ENCODE results near the gene FRMD3.

FRMD3 gene

DNA sequence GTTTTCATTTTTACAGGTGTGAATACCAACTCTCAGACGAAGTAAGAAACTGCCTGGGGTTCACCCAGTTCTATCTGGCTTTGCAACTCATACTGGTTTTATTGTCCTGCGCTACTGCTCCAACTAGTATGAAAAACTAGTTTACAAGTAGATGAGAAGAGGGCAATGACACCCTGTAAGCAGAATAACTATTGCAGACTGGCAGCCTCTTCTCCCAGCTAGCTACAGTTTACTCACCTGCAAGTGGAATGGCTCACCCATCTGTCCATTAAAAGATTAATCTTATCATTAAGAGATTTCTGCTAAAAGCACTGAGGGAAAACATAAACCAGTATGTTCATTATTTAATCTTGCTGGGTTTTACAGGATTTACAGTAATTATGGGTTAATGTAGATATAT, 113.4 kb downstream of the FRMD3 start:
- DNase-seq, result no peak
- H3K9me3 Mint-ChIP-seq, result no peaks in the 10 kb centered on the region
- no peaks in the 10 kb centered on the region for H3K4me1 Mint-ChIP-seq (ENCODE audit: low read depth)
- H3K27me3 Mint-ChIP-seq, result no peaks in the 10 kb centered on the region
- no peak overlapping the region for H3K27ac Mint-ChIP-seq
- no peaks in the 10 kb centered on the region for H3K36me3 Mint-ChIP-seq (ENCODE audit: low read depth)
- H3K4me3 Mint-ChIP-seq, result no peak overlapping the region

DNA sequence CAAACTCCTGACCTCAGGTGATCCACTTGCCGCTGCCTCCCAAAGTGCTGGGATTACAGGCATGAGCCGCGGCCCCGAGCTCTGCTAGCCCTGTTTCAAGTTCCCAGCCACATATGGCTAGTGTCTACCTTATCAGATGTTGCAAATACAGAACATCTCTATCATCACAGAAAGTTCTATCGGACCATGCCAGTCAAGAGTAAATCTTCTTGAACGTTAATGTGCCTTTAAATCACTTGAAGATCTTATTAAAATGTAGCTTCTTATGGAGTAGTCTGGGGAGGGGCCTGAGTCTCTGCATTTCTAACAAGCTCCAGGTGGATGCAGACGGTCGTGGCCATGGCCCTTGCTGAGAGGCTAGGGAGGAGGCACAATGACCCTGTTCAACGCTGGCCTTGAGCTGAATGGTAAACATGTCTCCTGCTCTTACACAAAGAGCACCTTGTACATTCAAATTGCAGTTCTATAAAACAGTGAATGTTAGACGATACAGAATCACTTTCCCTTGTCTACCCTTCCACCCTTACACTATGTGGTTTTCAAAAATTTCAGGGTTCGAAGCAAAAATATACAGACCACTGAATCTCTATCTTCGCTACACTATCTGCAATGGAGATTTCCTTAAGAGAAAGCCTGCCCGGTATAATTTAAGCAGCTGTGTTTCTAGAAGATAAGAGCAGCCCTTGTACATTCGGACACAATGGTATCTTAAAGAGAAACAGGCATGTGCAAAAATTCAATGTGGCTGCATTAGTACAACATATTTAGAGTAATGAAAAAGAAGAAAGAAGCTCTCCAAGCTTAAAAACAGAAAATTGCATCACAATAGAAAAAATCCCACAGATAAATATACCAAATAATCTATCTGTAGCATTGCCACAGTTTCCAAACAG, 114.1 kb downstream of the FRMD3 start:
- H3K9me3 Mint-ChIP-seq, result no peaks in the 10 kb centered on the region
- H3K27ac Mint-ChIP-seq, result no peak overlapping the region
- H3K4me1 Mint-ChIP-seq (ENCODE audit: low read depth), result no peaks in the 10 kb centered on the region
- H3K27me3 Mint-ChIP-seq, result no peaks in the 10 kb centered on the region
- H3K4me3 Mint-ChIP-seq, result no peak overlapping the region
- DNase-seq, result no peak
- no peaks in the 10 kb centered on the region for H3K36me3 Mint-ChIP-seq (ENCODE audit: low read depth)

DNA sequence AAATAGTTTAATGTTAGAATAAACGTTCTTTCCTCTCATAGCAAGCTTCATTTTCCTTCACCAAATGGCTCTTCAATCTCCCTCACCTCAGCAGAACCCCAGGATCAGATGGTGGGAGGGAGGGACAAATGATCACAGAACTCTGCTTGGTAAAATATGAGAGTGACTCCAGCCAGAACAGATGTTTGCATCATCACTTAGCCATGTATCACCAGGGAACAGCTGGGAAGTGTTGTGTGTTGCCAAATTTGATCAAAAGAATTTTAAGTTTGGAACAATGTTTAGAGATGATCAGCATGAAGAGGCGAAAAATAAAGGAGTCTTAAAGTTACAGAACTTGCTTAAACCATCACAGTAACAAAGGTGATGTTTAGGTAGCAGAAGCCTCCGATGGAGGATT, 115.7 kb downstream of the FRMD3 start:
- no peaks in the 10 kb centered on the region for H3K4me1 Mint-ChIP-seq (ENCODE audit: low read depth)
- DNase-seq, result no peak

DNA sequence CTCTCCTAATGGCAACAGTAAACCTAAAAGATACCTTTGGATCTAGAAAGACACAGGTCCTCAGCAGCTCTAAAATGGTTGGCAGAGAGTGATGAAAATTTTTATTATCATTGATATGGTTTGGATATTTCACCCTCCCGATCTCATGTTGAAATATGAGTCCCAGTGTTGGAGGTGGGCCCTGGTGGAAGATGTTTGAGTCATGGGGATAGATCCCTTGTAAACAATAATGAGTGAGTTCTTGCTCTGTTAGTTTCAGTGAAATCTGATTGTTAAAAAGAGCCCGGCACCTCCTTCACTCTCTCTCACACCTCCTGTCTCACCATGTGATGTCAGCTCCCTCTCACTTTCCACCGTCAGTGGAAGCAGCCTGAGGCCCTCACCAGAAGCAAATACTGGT, 117.7 kb downstream of the FRMD3 start:
- no peaks in the 10 kb centered on the region for H3K27me3 Mint-ChIP-seq
- no peaks in the 10 kb centered on the region for H3K36me3 Mint-ChIP-seq (ENCODE audit: low read depth)
- no peak overlapping the region for H3K27ac Mint-ChIP-seq
- peaks cover 5% of the 10 kb centered on the region for H3K9me3 Mint-ChIP-seq
- DNase-seq, result no peak
- H3K4me1 Mint-ChIP-seq (ENCODE audit: low read depth), result no peaks in the 10 kb centered on the region
- no peak overlapping the region for H3K4me3 Mint-ChIP-seq

More for the DNA sequence above, 115.7 kb downstream of the FRMD3 start:
- Mint-ChIP-seq H3K27ac (no peak overlapping the region), H3K36me3 (ENCODE audit: low read depth) (no peaks in the 10 kb centered on the region), H3K9me3 (peaks cover 4% of the 10 kb centered on the region), H3K27me3 (no peaks in the 10 kb centered on the region), H3K4me3 (no peak overlapping the region)

DNA sequence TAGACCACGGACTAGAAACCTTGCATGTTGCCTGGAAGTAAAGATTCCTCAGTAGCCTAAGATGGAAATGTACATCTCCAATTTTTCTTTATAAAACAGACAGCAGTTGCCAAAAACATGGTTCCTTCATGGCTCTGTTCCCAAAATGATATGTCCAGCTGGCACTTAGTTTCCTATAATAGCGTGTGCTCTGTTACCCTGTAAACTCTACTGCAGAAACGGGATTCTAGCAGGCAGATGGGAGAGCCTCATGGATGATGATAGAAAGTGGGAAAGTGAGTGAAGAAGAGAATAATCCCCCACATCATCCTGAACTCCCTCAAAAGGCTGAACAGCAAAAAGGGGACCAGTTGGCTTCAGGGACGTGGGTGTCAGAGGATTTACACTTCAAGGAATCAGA, 118.2 kb downstream of the FRMD3 start:
- H3K4me1 Mint-ChIP-seq (ENCODE audit: low read depth), result no peaks in the 10 kb centered on the region
- H3K36me3 Mint-ChIP-seq (ENCODE audit: low read depth), result peaks cover 2% of the 10 kb centered on the region
- H3K27me3 Mint-ChIP-seq, result no peaks in the 10 kb centered on the region

DNA sequence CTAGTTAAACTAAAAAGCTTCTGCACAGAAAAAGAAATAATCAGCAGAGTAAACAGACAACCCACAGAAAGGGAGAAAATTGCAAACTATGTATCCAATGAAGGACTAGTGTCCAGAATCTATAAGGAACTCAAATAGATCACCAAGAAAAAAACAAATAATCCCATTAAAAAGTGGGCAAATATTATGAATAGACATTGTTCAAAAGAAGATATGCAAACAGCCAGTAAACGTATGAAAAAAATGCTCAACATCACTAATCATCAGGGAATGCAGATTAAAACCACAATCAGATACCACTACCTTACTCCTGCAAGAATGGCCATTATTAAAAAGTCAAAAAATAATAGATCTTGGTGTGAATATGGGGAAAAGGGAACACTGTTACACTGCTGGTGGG, 119.9 kb downstream of the FRMD3 start:
- no peak overlapping the region for H3K27ac Mint-ChIP-seq
- H3K27me3 Mint-ChIP-seq, result no peaks in the 10 kb centered on the region
- peaks cover 4% of the 10 kb centered on the region for H3K36me3 Mint-ChIP-seq (ENCODE audit: low read depth)
- DNase-seq, result no peak
- no peak overlapping the region for H3K4me3 Mint-ChIP-seq
- no peaks in the 10 kb centered on the region for H3K4me1 Mint-ChIP-seq (ENCODE audit: low read depth)
- H3K9me3 Mint-ChIP-seq, result peaks cover 11% of the 10 kb centered on the region

More for the DNA sequence above, 118.2 kb downstream of the FRMD3 start:
- Mint-ChIP-seq H3K4me3 (no peak overlapping the region), H3K9me3 (peaks cover 7% of the 10 kb centered on the region), H3K27ac (no peak overlapping the region)
- DNase-seq, result no peak

DNA sequence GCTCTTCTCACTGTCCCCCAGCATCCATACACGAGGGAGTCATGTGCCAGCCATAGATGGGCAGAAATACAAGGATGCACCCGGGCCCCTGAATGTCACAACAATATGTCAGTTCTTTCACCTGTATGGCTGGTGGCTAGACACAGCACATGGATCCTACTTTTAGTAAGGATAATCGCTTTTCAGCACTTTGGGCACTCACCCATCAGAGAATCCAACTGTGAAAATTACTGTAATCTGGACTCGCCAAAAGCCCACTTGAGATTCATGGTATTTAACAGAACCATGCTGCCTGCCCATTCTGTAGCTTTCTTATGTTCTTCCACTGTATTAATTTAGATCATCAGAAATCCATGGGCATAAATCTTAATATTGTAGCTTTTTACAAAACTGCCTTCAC, 124.8 kb downstream of the FRMD3 start:
- Mint-ChIP-seq H3K9me3 (peaks cover 15% of the 10 kb centered on the region), H3K36me3 (ENCODE audit: low read depth) (peaks cover 4% of the 10 kb centered on the region), H3K4me3 (no peak overlapping the region), H3K4me1 (ENCODE audit: low read depth) (no peaks in the 10 kb centered on the region), H3K27me3 (no peaks in the 10 kb centered on the region), H3K27ac (no peak overlapping the region)
- DNase-seq, result no peak

DNA sequence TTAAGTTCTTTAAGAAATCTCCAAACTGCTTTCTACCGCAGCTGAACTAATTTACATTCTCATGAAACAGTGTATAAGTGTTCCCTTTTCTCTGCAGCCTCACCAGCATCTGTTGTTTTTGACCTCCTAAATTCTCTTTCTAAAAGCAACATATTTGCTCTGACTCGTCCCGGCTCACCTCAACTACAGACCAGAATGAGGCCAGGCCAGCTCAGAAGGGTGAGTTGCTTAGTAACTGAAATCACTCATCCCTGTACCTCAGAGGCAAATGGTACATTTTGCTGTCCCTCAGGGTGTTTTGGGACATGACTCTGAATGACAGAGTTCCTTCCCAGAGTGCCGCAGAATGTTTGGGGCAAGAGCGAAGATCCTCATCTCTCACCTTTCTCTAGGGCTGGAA, 127.5 kb downstream of the FRMD3 start:
- Mint-ChIP-seq H3K4me1 (ENCODE audit: low read depth) (no peaks in the 10 kb centered on the region), H3K27ac (no peak overlapping the region), H3K4me3 (no peak overlapping the region), H3K36me3 (ENCODE audit: low read depth) (peaks cover 4% of the 10 kb centered on the region), H3K9me3 (peaks cover 10% of the 10 kb centered on the region), H3K27me3 (no peaks in the 10 kb centered on the region)
- no peak for DNase-seq

DNA sequence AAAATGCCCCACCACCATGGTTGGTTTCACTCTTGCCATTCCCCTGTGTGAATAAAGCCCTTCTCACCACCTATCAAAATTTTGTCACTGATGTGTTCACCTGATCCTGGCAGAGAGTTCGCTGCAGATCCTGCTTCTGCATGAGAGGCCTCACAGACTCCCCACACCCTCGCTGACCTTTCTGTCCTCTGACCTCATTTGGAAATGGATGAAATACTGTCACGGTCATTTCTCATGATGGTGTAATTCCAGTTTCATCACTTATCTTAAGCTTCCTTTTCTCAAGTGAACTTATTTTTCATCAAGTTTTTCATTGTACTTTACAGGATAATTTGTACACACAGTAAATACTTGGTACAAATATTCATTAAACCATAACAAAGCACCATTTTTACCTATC, 131.3 kb downstream of the FRMD3 start:
- no peak overlapping the region for H3K4me3 Mint-ChIP-seq

DNA sequence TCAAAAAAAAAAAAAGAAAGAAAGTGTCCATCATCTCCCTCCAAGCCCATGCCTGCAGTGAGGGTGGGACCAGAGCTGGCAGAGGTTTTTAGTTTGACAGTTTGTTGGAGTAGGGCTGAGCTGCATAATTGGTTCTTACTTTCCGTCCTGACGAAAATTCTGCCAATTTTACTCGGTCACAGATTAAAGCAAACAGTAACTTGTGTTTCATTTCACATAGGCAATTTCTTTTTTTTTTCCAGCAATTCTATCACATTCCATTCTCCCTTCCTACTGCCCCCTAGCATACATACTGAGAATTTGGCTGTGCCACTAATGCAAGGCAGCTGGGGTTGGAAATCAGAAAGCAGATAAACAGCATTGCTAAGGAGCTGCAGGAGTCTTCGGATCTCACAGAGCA, 132.4 kb downstream of the FRMD3 start:
- no peak for DNase-seq
- H3K4me3 Mint-ChIP-seq, result no peak overlapping the region
- H3K27ac Mint-ChIP-seq, result no peak overlapping the region
- H3K4me1 Mint-ChIP-seq (ENCODE audit: low read depth), result no peaks in the 10 kb centered on the region
- H3K36me3 Mint-ChIP-seq (ENCODE audit: low read depth), result no peaks in the 10 kb centered on the region
- H3K9me3 Mint-ChIP-seq, result peaks cover 4% of the 10 kb centered on the region
- no peaks in the 10 kb centered on the region for H3K27me3 Mint-ChIP-seq

More for the DNA sequence above, 131.3 kb downstream of the FRMD3 start:
- no peak for DNase-seq
- Mint-ChIP-seq H3K27ac (no peak overlapping the region), H3K27me3 (no peaks in the 10 kb centered on the region), H3K4me1 (ENCODE audit: low read depth) (no peaks in the 10 kb centered on the region), H3K9me3 (peaks cover 4% of the 10 kb centered on the region), H3K36me3 (ENCODE audit: low read depth) (no peaks in the 10 kb centered on the region)

DNA sequence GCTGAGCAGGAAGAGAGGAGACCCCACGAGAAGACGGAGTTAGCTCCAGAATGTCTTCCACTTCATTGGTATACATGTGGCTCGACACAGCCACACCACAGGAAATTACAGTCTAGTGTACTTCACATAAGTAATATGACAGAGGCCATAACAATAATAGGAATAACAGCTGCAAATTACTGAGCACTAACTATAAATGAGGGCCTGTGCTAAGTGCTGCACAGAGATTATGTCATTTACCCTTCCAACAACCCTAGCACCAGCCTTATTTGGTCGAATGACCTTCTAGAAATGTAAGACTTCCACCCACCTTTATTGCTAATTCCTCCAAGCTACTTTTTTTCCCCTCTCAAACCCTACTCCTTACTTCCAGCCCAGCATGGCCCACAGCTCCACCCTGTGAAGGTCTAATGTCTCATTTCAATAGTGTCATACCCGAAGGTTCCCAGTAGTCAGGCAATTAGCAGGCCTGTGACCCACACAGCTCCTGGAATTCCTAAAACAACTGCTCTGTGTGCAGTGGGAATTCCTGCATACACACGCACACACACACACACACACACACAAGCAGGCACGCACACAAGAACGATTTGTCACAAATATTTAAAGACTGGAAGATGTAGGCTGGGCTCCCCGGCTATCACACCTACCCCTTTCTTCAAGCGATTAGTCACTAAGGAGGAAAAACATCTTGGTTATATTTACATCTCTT, 134.5 kb downstream of the FRMD3 start:
- Mint-ChIP-seq H3K27me3 (no peaks in the 10 kb centered on the region), H3K27ac (no peak overlapping the region), H3K36me3 (ENCODE audit: low read depth) (no peaks in the 10 kb centered on the region), H3K4me3 (no peak overlapping the region), H3K9me3 (peaks cover 3% of the 10 kb centered on the region), H3K4me1 (ENCODE audit: low read depth) (no peaks in the 10 kb centered on the region)
- DNase-seq, result no peak

DNA sequence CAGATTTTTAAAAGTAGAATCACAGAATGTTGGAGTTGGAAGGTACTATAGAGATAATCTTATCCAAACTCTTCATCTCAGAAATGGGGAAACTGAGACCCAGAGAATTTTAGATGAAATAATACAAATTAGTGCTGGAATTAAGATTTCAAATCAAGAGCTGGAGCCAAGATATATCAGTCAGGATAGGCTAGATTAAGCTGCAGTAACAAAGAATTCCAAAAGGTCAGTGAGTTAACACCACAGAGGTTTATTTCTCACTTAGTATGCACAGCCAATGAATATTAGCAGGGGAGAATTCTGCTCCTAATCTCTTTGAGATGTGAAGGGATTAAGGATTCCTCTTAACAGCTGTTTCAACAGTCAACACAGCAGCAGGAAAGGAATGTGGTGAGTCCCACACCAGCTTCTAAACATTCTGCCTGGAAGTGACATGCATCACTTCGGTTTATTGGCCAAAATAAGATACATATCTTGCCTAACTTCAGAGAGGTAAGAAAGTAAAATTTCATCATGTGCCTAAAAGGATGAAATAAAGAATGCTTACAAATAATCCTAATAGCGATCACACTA, 136.8 kb downstream of the FRMD3 start:
- DNase-seq, result no peak
- Mint-ChIP-seq H3K4me3 (no peak overlapping the region), H3K4me1 (ENCODE audit: low read depth) (no peaks in the 10 kb centered on the region), H3K9me3 (no peaks in the 10 kb centered on the region), H3K27me3 (no peaks in the 10 kb centered on the region), H3K27ac (no peak overlapping the region), H3K36me3 (ENCODE audit: low read depth) (no peaks in the 10 kb centered on the region)

DNA sequence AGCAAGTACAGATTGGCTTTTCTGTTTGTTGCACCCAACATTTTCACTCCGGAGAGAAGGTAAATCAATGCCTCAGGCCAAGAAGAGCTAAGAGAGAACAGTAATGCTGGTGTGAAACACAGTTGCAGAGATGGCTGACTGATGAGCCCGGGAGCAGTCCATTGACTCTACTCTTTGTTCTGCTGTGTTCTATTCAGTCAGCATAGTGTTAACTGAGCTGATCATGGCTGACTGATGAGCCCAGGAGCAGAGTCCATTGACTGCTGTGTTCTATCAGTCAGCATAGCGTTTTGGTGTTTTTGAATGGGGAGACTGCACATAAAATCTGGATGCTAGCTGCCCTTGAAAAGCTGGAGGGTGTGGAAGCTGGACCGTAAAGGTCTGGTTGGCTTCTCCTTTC, 141.4 kb downstream of the FRMD3 start:
- no peaks in the 10 kb centered on the region for H3K27me3 Mint-ChIP-seq
- H3K4me1 Mint-ChIP-seq (ENCODE audit: low read depth), result no peaks in the 10 kb centered on the region

DNA sequence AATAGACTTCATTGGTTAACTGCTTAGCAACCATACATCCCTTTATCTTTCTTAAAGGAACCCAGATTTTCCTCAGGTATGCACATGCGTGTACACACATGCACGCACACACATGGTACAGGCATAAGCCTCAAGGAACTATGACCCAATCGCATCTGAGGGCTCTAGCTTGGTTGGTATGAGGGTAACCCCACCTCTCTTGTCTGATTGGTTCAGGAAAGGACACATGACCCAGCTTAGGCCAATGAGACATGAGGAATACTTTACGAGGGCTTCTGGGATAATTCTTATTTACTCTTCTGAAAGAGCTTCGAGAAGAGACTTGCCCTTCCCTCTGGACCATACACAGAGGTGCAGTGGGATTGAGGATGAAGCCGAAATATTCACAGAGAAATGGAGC, 141.9 kb downstream of the FRMD3 start:
- Mint-ChIP-seq H3K4me1 (ENCODE audit: low read depth) (no peaks in the 10 kb centered on the region), H3K27me3 (no peaks in the 10 kb centered on the region), H3K36me3 (ENCODE audit: low read depth) (no peaks in the 10 kb centered on the region), H3K4me3 (no peak overlapping the region), H3K27ac (no peak overlapping the region), H3K9me3 (no peaks in the 10 kb centered on the region)
- no peak for DNase-seq

More for the DNA sequence above, 141.4 kb downstream of the FRMD3 start:
- Mint-ChIP-seq H3K36me3 (ENCODE audit: low read depth) (no peaks in the 10 kb centered on the region), H3K9me3 (no peaks in the 10 kb centered on the region), H3K27ac (no peak overlapping the region), H3K4me3 (no peak overlapping the region)
- no peak for DNase-seq

DNA sequence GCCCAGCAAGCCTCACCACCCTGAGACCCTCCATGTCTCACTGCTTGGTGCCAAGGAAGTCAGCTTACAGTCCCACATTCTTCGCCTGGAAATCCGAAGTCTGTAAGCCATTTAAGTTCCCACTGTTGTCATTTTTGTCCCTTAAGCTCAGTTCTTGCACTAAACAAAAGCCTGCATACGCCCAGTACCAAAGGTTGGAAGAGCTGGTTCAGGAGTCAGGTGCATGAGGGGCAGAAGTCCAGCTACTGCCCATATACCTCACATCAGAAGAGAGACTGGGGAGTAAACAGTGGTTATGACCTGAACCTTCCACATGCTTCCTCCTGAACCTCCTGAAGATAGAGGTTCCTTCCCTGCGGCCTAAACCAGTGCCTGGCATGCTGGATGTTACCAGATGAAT, 146.0 kb downstream of the FRMD3 start:
- no peaks in the 10 kb centered on the region for H3K9me3 Mint-ChIP-seq
- H3K4me3 Mint-ChIP-seq, result no peak overlapping the region
- H3K27ac Mint-ChIP-seq, result no peak overlapping the region
- H3K4me1 Mint-ChIP-seq (ENCODE audit: low read depth), result no peaks in the 10 kb centered on the region
- no peak for DNase-seq
- no peaks in the 10 kb centered on the region for H3K27me3 Mint-ChIP-seq
- no peaks in the 10 kb centered on the region for H3K36me3 Mint-ChIP-seq (ENCODE audit: low read depth)
